GM18511 (cell line): ENCODE measurements around the gene SMIM12.

Source experiments
- ATAC-seq: cut with Tn5 transposase; IDR thresholded peaks from one replicate; pipeline ENCODE4 v1.9.1; 2021; ENCODE audit warnings: mild to moderate bottlenecking, moderate library complexity; ENCODE audit not compliant: unreplicated experiment

SMIM12 gene

GRCh38 chr1:34874296-34874952 lies 14.9 kb upstream of the SMIM12 start:
- ATAC-seq = no peak

GRCh38 chr1:34872133-34872503 lies 12.6 kb upstream of the SMIM12 start:
- ATAC-seq = no peak

- no peak for ATAC-seq
These were observed 12.0 kb upstream of the SMIM12 start for GRCh38 chr1:34871443-34872132.

DNA sequence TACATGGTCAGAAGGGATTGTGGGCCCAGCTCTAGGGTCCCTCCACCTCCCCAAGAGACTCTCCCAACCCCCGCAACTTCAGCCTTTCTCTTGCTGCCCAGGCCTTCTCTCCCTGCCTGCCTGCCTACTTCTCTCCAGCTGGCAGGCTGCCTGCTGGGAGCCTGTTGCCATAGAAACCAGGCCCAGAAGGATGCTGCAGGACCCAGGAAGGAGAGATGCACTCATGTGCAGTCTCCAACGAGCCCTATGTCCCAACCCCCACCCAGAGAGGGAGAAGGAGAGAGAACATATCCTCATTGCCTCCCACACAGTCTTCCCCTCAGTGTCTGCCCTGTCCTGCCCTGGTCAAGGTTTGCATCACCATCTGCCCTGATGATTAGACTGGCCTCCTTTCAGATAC lies 10.8 kb upstream of the SMIM12 start:
- ATAC-seq = no peak

- ATAC-seq = no peak
These were observed 10.2 kb upstream of the SMIM12 start for GRCh38 chr1:34869760-34870159.

GRCh38 chr1:34868230-34869049 lies 8.9 kb upstream of the SMIM12 start:
- ATAC-seq = no peak

DNA sequence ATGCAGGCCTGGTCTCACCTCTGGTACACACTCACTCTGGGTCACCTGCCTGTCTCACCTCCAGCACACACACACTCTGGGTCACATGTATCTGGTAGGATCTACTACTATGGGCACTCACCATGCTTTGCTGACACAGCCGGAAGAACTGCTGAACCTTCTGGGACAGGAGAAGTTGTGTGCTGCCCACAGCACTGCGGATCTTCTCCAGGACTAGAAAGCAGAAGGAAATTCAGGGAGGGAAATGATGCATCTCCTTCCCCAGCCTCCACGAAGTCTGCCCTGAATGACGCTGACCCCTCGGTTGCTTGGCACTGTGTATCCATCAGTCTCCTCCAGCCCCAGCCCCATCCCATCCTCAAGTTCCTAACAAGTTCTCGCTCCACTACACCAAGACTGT lies 7.9 kb upstream of the SMIM12 start:
- ATAC-seq = no peak

DNA sequence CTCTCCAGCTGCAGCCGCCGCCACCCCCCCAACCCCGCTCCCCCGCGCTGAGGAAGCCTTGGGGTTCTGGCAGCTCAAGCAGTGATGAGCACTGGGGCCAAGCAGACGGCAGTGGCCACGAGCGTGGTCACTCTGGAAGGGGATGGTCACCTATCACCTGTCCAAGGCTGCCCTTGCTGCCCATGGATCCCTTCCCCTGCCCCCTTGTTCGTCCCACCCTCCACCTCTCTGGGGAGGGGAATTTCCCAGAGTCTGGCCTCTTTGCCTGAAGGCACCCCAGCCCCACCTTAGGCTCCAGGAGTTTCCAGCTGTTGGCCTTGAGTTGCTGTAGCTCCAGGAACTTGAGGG lies 7.2 kb upstream of the SMIM12 start:
- no peak for ATAC-seq

GRCh38 chr1:34865981-34866761 lies 6.6 kb upstream of the SMIM12 start:
- ATAC-seq = peak; percentile 72

DNA sequence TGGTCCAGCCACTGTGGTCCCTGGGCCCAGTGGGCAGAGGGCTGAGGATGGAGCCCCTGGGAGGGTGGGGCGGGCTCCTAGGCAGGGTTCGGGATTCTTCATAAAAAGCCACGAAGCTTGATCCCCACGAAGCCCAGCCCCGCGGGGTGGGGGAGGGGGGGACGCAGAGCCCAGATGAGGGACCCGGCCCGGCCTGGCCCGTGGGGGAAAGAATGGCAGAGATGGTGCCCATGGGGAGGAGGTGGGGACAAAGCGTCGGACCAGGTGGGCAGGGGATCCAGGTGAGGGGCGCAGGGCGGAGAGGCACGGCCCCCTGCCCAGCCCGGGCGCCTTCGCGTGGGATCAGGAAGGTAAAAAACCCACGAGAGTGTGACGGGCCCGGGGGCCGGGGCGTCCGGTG lies 6.0 kb upstream of the SMIM12 start:
- ATAC-seq = no peak

DNA sequence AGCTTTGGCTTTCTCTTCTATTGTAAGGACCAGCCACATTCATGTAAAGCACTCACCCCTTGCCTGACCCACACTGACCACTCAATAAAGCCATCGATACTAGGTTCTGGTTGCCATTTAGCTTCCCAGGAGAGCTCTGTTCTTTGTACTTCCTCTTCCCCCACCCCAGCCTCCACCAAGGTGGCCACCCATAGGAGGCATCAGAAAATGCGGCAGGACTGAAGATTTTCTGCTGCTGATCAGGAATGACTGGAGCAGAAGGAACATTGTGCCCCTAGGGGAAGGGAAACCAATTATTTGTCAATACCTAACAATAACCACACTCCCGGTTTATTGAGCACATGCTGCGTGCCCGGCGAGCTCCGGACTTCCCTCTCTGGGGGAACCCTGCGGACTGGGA lies 5.2 kb upstream of the SMIM12 start:
- ATAC-seq = no peak

DNA sequence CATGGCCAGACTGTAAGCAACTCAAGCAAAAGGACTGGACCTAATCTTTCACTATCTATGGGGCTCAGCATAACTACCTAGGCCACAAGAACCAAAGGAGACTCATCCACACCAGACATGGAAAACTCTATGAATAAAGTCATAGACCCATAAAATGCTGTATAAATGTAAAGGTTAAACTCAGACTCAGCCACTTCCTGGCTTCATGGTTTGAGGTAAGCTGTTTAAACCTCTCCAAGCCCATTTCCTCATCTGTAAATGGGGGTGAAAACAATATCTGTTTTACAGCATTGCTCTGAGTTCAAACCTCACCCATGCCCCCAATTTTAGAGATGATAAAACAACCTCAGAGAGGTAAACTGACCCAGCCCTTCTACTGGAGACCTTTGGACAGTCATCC lies 4.0 kb upstream of the SMIM12 start:
- no peak for ATAC-seq

- ATAC-seq = peak; percentile 30
These were observed 576 bp downstream of the SMIM12 start for GRCh38 chr1:34858901-34859445.

DNA sequence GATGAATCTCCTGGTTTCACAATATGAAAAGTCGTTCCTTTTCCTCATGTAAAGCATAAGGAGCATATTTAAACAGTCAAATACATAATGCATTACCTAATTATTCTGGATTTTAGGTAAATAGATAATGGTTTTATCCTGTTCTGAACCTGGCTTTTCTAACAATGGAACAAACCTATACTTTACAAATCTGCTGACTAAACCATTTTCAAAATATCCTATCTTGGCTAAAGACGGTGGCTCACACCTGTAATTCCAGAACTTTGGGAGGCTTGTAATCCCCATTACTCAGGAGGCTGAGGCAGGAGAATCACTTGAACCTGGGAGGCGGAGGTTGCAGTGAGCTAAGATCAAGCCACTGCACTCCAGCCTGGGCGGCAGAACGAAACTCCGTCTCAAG lies 2.9 kb downstream of the SMIM12 start:
- ATAC-seq = no peak

DNA sequence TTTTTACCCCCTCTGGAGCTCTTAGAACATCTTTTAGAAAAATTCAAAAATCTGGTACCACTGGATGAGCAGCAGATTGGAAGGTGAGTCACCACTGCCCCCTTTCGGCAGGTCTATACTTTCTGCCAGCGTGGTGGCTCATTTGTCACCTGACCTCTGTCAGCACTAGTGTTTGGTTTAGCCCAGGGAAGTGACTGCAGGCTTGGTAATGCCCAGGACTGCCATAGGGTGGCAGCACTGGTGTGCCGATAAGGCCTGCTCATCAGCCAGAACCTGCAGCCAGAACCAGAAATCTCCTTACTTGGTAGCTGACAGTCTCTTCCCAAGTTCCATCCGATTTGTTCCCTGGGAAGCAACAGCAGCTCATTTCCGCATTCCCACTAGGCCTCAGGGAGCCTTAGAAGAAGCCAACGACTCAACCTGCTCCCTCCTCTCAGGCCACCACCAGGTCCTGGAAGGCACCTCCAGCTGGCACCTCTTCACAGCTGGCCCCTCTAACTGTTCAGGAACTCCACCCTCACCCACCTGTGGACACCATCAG lies 6.8 kb downstream of the SMIM12 start:
- peak; percentile 93 for ATAC-seq

DNA sequence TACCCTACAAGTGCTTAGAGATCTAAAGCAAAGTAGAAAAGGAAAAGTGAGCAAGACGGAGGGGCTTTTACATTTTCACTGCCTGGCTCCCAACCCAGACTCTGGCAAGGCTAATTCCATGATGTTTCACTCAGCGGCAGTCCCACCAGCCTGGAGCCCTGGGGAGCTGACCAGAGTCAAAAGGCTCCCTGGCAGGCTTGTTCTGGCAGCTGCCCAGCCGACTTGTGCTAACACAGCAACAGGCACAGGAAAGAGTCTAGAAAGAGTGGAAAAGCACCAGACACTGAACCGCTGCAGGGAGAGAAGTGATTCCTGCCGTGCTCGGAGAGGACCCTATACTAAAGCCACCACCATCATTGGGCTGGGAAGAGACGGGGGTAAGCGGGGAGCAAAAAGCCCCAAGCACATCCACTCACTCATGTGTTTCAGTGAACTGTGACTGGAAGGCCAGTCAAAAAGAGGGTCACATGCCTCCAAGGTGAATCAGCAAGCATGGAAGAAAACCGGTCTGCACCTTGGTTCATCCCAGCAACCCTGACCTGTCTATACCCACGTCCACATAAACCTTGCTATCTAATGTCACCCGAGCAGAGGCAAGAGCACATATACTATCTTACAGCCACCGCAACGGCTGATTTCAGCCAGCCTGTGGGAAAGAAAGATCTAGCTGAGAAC lies 8.0 kb downstream of the SMIM12 start:
- no peak for ATAC-seq

- ATAC-seq = no peak
These were observed 9.2 kb downstream of the SMIM12 start for GRCh38 chr1:34850382-34850781.

GRCh38 chr1:34847094-34847493 lies 12.5 kb downstream of the SMIM12 start:
- no peak for ATAC-seq

GRCh38 chr1:34846265-34846664 lies 13.3 kb downstream of the SMIM12 start:
- no peak for ATAC-seq
